IMR-90 (cell line): ENCODE results near the gene FAM76A. TPM values are rescaled to one million over a fixed set of nuclear protein-coding genes. Genes with fewer than 3 reads are reported as not detected.

Experiments
- ATAC-seq: fragments of 200-7000 bp; cut with Tn5 transposase; 2 replicates; pipeline ENCODE4 v1.9.1; 2020; ENCODE audit warnings: low read depth, mild to moderate bottlenecking, moderate library complexity
- BruUV-seq: library from RNA; stranded (reverse); fragments of 400-500 nt; replicated peaks from 2 replicates; lab custom pipeline; 2021; lab: Mats Ljungman, UMichigan
- CTCF ChIA-PET: fragments of 300-600 bp; formaldehyde crosslinking; extraction: SDS; loops from one replicate; lab custom pipeline; 2021; ENCODE audit warnings: antibody characterized with exemption; lab: Yijun Ruan, JAX
- POLR2A ChIA-PET: fragments of 300-600 bp; sonication (Branson Sonifier 250); formaldehyde crosslinking; loops from one replicate; lab custom pipeline; 2022; ENCODE audit warnings: antibody characterized with exemption; ENCODE audit not compliant: unreplicated experiment; lab: Charles Lee
- DNase-seq: peaks from one replicate; pipeline ENCODE4 v3.0.0; 2013
- H2AFZ ChIP-seq: replicated peaks from 2 replicates; pipeline ENCODE3; 2013; ENCODE audit warnings: low read length, mild to moderate bottlenecking; ENCODE audit not compliant: poor library complexity
- H2AK5ac ChIP-seq: 2 replicates; pipeline ENCODE4 v1.6.1; 2013; ENCODE audit warnings: low read depth, low read length, inconsistent platforms
- H2AK9ac ChIP-seq: replicated peaks from 2 replicates; pipeline ENCODE3; 2013; ENCODE audit warnings: mild to moderate bottlenecking, low read depth, low read length, moderate library complexity; ENCODE audit not compliant: poor library complexity
- H2BK120ac ChIP-seq: 2 replicates; pipeline ENCODE4 v1.6.1; 2013; ENCODE audit warnings: low read depth, low read length, inconsistent platforms
- H2BK15ac ChIP-seq: 3 replicates; pipeline ENCODE4 v1.6.1; 2013; ENCODE audit warnings: low read depth, low read length, inconsistent platforms
- H2BK20ac ChIP-seq: 2 replicates; pipeline ENCODE4 v1.6.1; 2013; ENCODE audit warnings: low read depth, mild to moderate bottlenecking, inconsistent platforms, low read length, moderate library complexity
- H2BK5ac ChIP-seq: 2 replicates; pipeline ENCODE4 v1.6.1; 2013; ENCODE audit warnings: mild to moderate bottlenecking, low read depth, low read length, inconsistent platforms; ENCODE audit not compliant: poor library complexity, severe bottlenecking
- H3K14ac ChIP-seq: replicated peaks from 2 replicates; pipeline ENCODE4 v1.6.1; 2013; ENCODE audit warnings: low read depth, low read length, inconsistent platforms
- H3K18ac ChIP-seq: 2 replicates; pipeline ENCODE4 v1.6.1; 2013; ENCODE audit warnings: low read depth, low read length, control low read depth
- H3K23ac ChIP-seq: 2 replicates; pipeline ENCODE4 v1.6.1; 2013; ENCODE audit warnings: low read depth, low read length, inconsistent platforms
- H3K27ac ChIP-seq: 2 replicates; pipeline ENCODE4 v1.5.1; 2013; ENCODE audit warnings: mild to moderate bottlenecking, control low read depth, low read length; ENCODE audit not compliant: insufficient read depth
- H3K27me3 ChIP-seq: 2 replicates; pipeline ENCODE4 v1.6.1; 2013; ENCODE audit warnings: low read length; ENCODE audit not compliant: control insufficient read depth, insufficient read depth
- H3K36me3 ChIP-seq: 2 replicates; pipeline ENCODE4 v1.6.1; 2013; ENCODE audit warnings: low read length, mixed read lengths; ENCODE audit not compliant: control insufficient read depth, insufficient read depth
- H3K4ac ChIP-seq: 2 replicates; pipeline ENCODE4 v1.6.1; 2013; ENCODE audit warnings: low read depth, low read length, inconsistent platforms
- H3K4me1 ChIP-seq: 2 replicates; pipeline ENCODE4 v1.6.1; 2013; ENCODE audit warnings: low read length, mixed read lengths; ENCODE audit not compliant: control insufficient read depth, insufficient read depth
- H3K4me2 ChIP-seq: 2 replicates; pipeline ENCODE4 v1.6.1; 2013; ENCODE audit warnings: low read depth, mild to moderate bottlenecking, control low read depth, low read length, moderate library complexity
- H3K4me3 ChIP-seq: 2 replicates; pipeline ENCODE4 v1.5.1; 2013; ENCODE audit warnings: low read depth, mild to moderate bottlenecking, control low read depth, low read length, moderate library complexity; ENCODE audit not compliant: insufficient read depth
- H3K56ac ChIP-seq: 2 replicates; pipeline ENCODE4 v1.6.1; 2013; ENCODE audit warnings: low read length, inconsistent platforms; ENCODE audit not compliant: insufficient read depth; ENCODE audit errors: extremely low read depth
- H3K79me1 ChIP-seq, 2 experiments: 2 replicates each; pipeline ENCODE4 v1.6.1; 2013; ENCODE audit warnings: low read length in 2 of 2, inconsistent platforms in 1 of 2, low read depth in 1 of 2
- H3K9ac ChIP-seq: 2 replicates; pipeline ENCODE4 v1.6.1; 2013; ENCODE audit warnings: low read depth, low read length, control low read depth
- H3K9me1 ChIP-seq: 2 replicates; pipeline ENCODE4 v1.6.1; 2013; ENCODE audit warnings: low read length, inconsistent platforms; ENCODE audit not compliant: insufficient read depth
- H3K9me3 ChIP-seq: 2 replicates; pipeline ENCODE4 v1.6.1; 2013; ENCODE audit warnings: low read length; ENCODE audit not compliant: control insufficient read depth, insufficient read depth
- H4K20me1 ChIP-seq: 2 replicates; pipeline ENCODE4 v1.6.1; 2013; ENCODE audit warnings: low read length, inconsistent platforms; ENCODE audit not compliant: insufficient read depth
- H4K5ac ChIP-seq: 2 replicates; pipeline ENCODE4 v1.6.1; 2013; ENCODE audit warnings: mild to moderate bottlenecking, low read depth, low read length, control low read depth
- H4K8ac ChIP-seq, 2 experiments: 2 replicates each; pipeline ENCODE4 v1.6.1; 2013; ENCODE audit warnings: low read depth in 2 of 2, low read length in 2 of 2, control low read depth in 1 of 2, inconsistent platforms in 1 of 2
- H4K91ac ChIP-seq: 2 replicates; pipeline ENCODE4 v1.6.1; 2013; ENCODE audit warnings: low read depth, low read length, inconsistent platforms; ENCODE audit not compliant: insufficient read depth
- ELK1 ChIP-seq: fragments of 150-350 bp; IDR thresholded peaks from 2 replicates; pipeline ENCODE4 v1.6.1; 2016; ENCODE audit warnings: low read depth, mild to moderate bottlenecking, low read length, moderate library complexity, borderline replicate concordance
- WGBS, 2 experiments: methylation state at CpG; one replicate each; pipeline versions ENCODE4 v1.1.5 to v1.1.7; 2013; ENCODE audit warnings: missing lambda C conversion rate in 2 of 2; ENCODE audit not compliant: insufficient read length in 1 of 2; ENCODE audit errors: extremely low coverage in 2 of 2; 5-methylcytosine and 5-hydroxymethylcytosine counted together
- dilution Hi-C: fragments of 300-500 bp; cut with HindIII; formaldehyde crosslinking; loops from one replicate; pipeline ENCODE4 v1.14.3; 2018; ENCODE audit warnings: low sequenced_read_pairs; ENCODE audit not compliant: unreplicated experiment
- in situ Hi-C: fragments of 300-500 bp; cut with MboI; formaldehyde crosslinking; loops from 3 replicates; pipeline ENCODE4 v1.14.3; 2019; ENCODE audit warnings: low sequenced_read_pairs, inconsistent platforms, mixed read lengths
- intact Hi-C: fragments of 100-400 bp; cut with micrococcal nuclease; formaldehyde crosslinking; loops from 2 replicates; pipeline ENCODE4 v1.10.0; 2022
- polyA plus RNA-seq, 3 experiments: library from polyadenylated mRNA; depleted of rRNA; stranded (reverse); fragments of >200 nt; gene quantifications; 2 replicates each; pipeline ENCODE4 v1.2.3, GENCODE V29; 2012; ENCODE audit warnings: low replicate concordance in 1 of 3
- total RNA-seq: library from RNA; depleted of rRNA; stranded (reverse); fragments of >200 nt; gene quantifications from 2 replicates; pipeline ENCODE4 v1.2.3, GENCODE V29; 2012

FAM76A gene
- total and polyA plus RNA-seq, 2 of the 4 experiments (the other 2 are of a cell fraction), result 2.3 to 10.0 TPM

- Histone ChIP-seq H2AK5ac (no peak overlapping the region), H4K8ac (no peak overlapping the region), H3K56ac (no peak overlapping the region), H4K91ac (no peak overlapping the region), H3K4ac (no peak overlapping the region), H3K27ac (no peak overlapping the region), H2BK5ac (peak overlapping the region; percentile 11), H3K79me1 (peaks cover 20 to 82% of the 10 kb centered on the region in 2 experiments), H3K23ac (no peak overlapping the region), H3K36me3 (peaks cover 5% of the 10 kb centered on the region; the same call in 1 of the 2 replicates), H4K20me1 (peaks cover 39% of the 10 kb centered on the region), H3K14ac (no peak overlapping the region), H3K18ac (no peak overlapping the region), H3K27me3 (no peaks in the 10 kb centered on the region), H2BK15ac (no peak overlapping the region), H3K4me2 (no peak overlapping the region), H2BK120ac (no peak overlapping the region), H3K9me1 (peaks cover 17% of the 10 kb centered on the region), H2AK9ac (no peak overlapping the region), H2AFZ (no peak overlapping the region), H2BK20ac (no peak overlapping the region), H3K4me3 (no peak overlapping the region), H3K9me3 (no peaks in the 10 kb centered on the region), H4K5ac (no peak overlapping the region), H3K9ac (no peak overlapping the region), H3K4me1 (peaks cover 5% of the 10 kb centered on the region)
- ChIA-PET CTCF (interaction anchor here (0.6 to 1.1 kb wide), 3 partner anchors 9 to 1504 kb away, joined by 4 to 5 read pairs (median 4); no protein-coding TSS in a partner anchor), POLR2A (interaction anchor here (0.7 kb wide), 2 partner anchors 12 to 33 kb away, joined by 3 read pairs; partner anchors contain the start of gene STX12)
- intact Hi-C loops, result no loop called here
- WGBS, 2 experiments, result no CpG with 5 or more reads among the region's 1 CpG
- in situ Hi-C loops, result no loop called here
- no peak for TF ChIP-seq ELK1
- dilution Hi-C loops, result no loop called here
- BruUV-seq, result no TSS peak
- ATAC-seq, result no peak
- DNase-seq, result no peak
Observed at GRCh38 chr1:27784700-27785099, 58.9 kb downstream of the FAM76A start.
